IPS DF 4.7 (cell line): ENCODE measurements around the gene TIMP4.

Experiments used
- DNase-seq: peaks from one replicate; pipeline ENCODE4 v3.0.0-alpha.2; 2013; ENCODE audit warnings: low spot score; ENCODE audit errors: extremely low read depth

The TIMP4 gene

GRCh38 chr3:12107071-12107713 is 51.5 kb downstream of the TIMP4 start:
- DNase-seq = no peak
